HG03565 (cell line): ENCODE results near the gene SMYD3.

Experiments
- ATAC-seq: cut with Tn5 transposase; IDR thresholded peaks from one replicate; pipeline ENCODE4 v1.9.1; 2021; ENCODE audit warnings: mild to moderate bottlenecking, moderate library complexity; ENCODE audit not compliant: unreplicated experiment

The SMYD3 gene

GRCh38 chr1:246317332-246318035, 189.6 kb downstream of the SMYD3 start:
- no peak for ATAC-seq

DNA sequence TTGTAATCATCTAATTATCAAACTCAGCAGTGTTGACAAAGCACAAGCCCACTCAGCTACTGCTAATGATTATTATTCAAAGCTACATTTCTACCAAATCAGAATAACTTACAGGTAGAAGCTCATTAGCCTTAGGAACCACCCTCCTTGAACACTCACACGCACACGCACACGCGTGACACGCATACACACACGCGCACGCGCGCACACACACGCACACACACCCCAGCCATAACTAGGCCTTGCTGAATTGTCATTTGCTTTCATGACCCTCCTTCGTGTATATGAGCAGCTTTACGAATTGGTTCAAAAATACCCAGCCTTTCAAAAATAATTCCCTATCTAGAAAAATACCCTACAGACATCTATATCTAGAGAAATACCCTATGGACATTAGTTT, 195.6 kb downstream of the SMYD3 start:
- ATAC-seq = no peak

DNA sequence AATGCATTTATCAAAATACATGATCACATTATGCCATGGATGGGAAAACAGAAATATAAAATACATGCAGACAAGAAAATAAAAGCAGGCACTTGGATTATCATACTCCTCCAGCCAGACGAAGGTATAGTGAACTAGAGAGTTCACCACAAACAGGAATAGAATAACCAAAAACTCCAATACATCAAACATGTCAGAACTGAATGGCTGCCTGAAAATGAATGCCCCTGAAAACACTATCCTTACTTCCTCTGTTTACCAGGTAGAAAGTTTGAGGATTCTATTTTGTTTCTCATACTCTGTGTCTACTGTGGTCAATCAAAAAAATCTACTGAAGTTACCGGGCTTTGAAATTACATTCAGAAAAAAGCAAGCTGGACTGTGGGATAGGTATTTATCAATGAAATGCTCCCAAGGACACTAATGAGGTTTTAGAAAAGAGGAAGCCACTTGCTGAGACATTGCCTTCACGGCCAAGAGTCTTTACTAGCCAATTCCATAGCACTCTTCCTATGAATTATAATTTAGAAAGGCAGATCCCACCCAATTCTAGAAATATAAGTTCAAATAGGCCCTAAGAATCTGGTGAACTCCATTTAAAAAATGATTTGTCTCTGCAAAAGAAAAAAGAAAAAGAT, 197.7 kb downstream of the SMYD3 start:
- no peak for ATAC-seq

- no peak for ATAC-seq
Observed at GRCh38 chr1:246308533-246309075, 198.5 kb downstream of the SMYD3 start.

GRCh38 chr1:246306415-246307037, 200.6 kb downstream of the SMYD3 start:
- ATAC-seq = no peak

DNA sequence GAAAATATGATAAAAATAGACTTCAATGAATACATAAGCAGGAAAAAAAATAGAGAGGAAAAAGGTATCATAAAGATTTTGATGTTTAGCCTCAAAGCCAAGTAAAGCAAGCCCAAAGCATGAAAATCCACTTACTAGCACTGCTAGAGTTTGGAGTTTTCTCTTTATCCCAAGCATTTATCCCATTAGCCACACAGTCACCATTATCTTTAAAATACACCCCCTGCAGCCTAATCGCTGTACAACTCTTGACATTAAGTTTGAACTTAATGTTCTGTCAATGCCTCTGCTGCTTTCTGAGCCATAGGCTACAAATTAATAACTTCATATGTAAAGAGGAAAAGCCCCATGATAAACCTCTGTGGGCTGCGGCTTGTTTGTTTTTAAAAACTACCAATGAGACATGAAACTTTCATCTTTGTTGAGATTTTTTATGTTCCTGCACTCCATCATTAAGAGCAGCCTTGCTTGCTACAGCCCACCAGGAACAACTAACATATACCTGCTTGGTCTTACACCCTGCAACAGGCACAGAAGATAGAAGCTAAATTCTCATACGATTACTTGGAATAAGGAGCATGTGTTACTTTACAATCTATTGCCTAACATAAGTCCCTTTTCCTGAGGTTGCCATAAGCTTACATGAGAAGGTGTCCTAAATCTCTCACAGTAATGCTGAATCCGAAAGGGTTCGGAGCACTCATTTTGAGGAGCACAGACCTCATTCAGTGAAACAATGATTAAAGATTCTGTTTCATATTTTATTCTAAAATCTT, 202.4 kb downstream of the SMYD3 start:
- ATAC-seq = no peak

GRCh38 chr1:246302711-246303317, 204.3 kb downstream of the SMYD3 start:
- no peak for ATAC-seq

- no peak for ATAC-seq
Observed at GRCh38 chr1:246302251-246302625, 204.8 kb downstream of the SMYD3 start.

- ATAC-seq = no peak
Observed at GRCh38 chr1:246301553-246302250, 205.4 kb downstream of the SMYD3 start.

GRCh38 chr1:246300626-246301549, 206.2 kb downstream of the SMYD3 start:
- ATAC-seq = no peak

GRCh38 chr1:246297279-246298265, 209.5 kb downstream of the SMYD3 start:
- no peak for ATAC-seq

DNA sequence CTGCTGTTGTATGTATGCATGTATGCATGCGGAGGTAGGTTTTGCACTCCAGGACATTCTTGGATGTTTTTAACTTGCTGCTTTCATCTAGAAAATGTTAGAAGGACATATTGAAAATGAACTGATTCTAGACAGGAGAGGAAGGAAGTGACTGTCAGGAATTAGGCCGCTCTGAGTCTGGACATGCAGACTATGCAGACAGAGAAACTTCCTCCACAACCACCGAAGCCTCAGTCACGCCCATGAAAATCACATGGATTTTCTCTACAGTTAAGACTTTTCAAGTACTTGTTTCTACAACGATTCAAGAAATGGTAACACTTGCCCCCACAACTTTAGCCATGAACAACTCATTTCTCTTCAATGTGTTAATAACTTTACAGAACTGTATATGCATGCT, 211.1 kb downstream of the SMYD3 start:
- no peak for ATAC-seq

DNA sequence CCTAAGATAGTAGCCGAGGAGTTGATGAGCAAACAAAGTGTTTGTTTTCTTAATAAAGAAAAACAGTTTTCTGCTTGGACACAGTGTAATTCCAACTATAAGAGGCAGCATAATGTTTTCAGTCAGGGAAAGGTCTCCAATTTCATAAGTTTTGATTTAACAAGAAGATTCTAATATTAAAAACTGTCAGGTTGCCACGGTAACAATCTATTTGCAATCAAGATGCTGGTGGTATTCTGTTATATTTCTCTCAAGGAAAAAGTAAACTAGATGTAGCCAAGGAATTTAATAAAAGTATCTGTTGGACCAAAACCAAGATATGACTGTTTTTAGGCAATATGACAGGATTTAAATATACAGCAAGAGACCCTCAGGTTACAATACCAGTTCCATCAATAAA, 211.7 kb downstream of the SMYD3 start:
- ATAC-seq = no peak

- ATAC-seq = no peak
Observed at GRCh38 chr1:246294263-246294662, 212.8 kb downstream of the SMYD3 start.

- ATAC-seq = no peak
Observed at GRCh38 chr1:246293366-246294121, 213.5 kb downstream of the SMYD3 start.

GRCh38 chr1:246292571-246292970, 214.5 kb downstream of the SMYD3 start:
- no peak for ATAC-seq

DNA sequence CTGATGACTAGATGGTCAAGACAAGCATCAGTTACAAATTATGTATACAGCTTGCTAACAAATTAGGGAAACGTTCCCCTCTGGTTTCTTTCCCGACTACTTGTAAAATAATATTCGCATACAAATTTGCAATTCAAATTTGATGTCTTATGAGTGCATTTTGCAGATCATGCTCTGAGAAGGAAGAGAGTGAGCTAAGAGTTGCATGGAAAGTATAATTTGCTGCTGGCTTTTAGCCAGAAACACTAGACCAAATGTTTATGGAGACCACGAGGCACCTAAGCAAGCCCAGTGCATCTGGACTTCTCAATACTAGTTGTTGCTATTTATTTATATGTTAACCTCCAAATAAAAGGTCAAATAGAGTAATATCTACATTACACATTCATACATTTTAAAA, 216.0 kb downstream of the SMYD3 start:
- ATAC-seq = no peak
